ENCODE data around the gene DGLUCY.

GRCh38 chr14:91218014-91218413 is 104.1 kb downstream of the DGLUCY start:
- no peak for TF ChIP-seq POLR2AphosphoS5 (IDR thresholded peaks at IDR 0.05; ENCODE audit: low read depth, low read length)
- TF ChIP-seq POLR2A (IDR thresholded peaks at IDR 0.05; ENCODE audit: low read depth, low read length): no peak
- TF ChIP-seq SPI1 (IDR thresholded peaks at IDR 0.05; ENCODE audit: low read depth, low read length): no peak

Data from GM12891 (cell line).